CD4-positive, alpha-beta T cell treated with Interleukin-6 at 100 ng/mL for 8 hours (primary cell): ENCODE results near the gene EBF4.
"Not testable (repeated sequence)": the region's sequence is repeated elsewhere in the genome, so short reads cannot be mapped to it uniquely, and the experiment has no call there.

Experiments
- DNase-seq: peaks from one replicate; pipeline ENCODE4 v3.0.0-alpha.2; 2020; ENCODE audit warnings: mixed read lengths, low spot score

Gene EBF4

GRCh38 chr20:2672446-2672845 lies 20.1 kb upstream of the EBF4 start:
- no peak for DNase-seq

- DNase-seq: no peak
These were observed 19.1 kb upstream of the EBF4 start for GRCh38 chr20:2673453-2673852.

- no peak for DNase-seq
These were observed 12.5 kb upstream of the EBF4 start for GRCh38 chr20:2680046-2680445.

- DNase-seq: not testable (repeated sequence)
These were observed 10.5 kb upstream of the EBF4 start for GRCh38 chr20:2682040-2682439.

GRCh38 chr20:2684817-2685216 lies 7.8 kb upstream of the EBF4 start:
- not testable (repeated sequence) for DNase-seq

GRCh38 chr20:2687514-2687913 lies 5.1 kb upstream of the EBF4 start:
- DNase-seq: no peak

GRCh38 chr20:2688041-2688591 lies 4.5 kb upstream of the EBF4 start:
- DNase-seq: peak; percentile 72

- no peak for DNase-seq
These were observed 2.4 kb upstream of the EBF4 start for GRCh38 chr20:2690213-2690612.

GRCh38 chr20:2690718-2691117 lies 1.9 kb upstream of the EBF4 start:
- DNase-seq: no peak

- DNase-seq: no peak
These were observed 1.5 kb upstream of the EBF4 start for GRCh38 chr20:2691127-2691526.

- DNase-seq: no peak
These were observed 931 bp upstream of the EBF4 start for GRCh38 chr20:2691663-2692035.

GRCh38 chr20:2692886-2693285 lies 306 bp downstream of the EBF4 start:
- DNase-seq: no peak

- peak; percentile 11 for DNase-seq
These were observed 867 bp downstream of the EBF4 start for GRCh38 chr20:2693286-2694007.

- DNase-seq: no peak
These were observed 1.5 kb downstream of the EBF4 start for GRCh38 chr20:2694008-2694471.

GRCh38 chr20:2694519-2694918 lies 1.9 kb downstream of the EBF4 start:
- DNase-seq: no peak

GRCh38 chr20:2695206-2695983 lies 2.8 kb downstream of the EBF4 start:
- no peak for DNase-seq

- DNase-seq: not testable (repeated sequence)
These were observed 3.5 kb downstream of the EBF4 start for GRCh38 chr20:2695984-2696525.

GRCh38 chr20:2696646-2697045 lies 4.1 kb downstream of the EBF4 start:
- DNase-seq: no peak

GRCh38 chr20:2697768-2698167 lies 5.2 kb downstream of the EBF4 start:
- no peak for DNase-seq

GRCh38 chr20:2698186-2698817 lies 5.7 kb downstream of the EBF4 start:
- DNase-seq: no peak

- no peak for DNase-seq
These were observed 6.3 kb downstream of the EBF4 start for GRCh38 chr20:2698912-2699311.

- DNase-seq: no peak
These were observed 7.3 kb downstream of the EBF4 start for GRCh38 chr20:2699775-2700413.
